CD4-positive, alpha-beta T cell (primary cell): ENCODE measurements around the gene SORT1. TPM values are rescaled to one million over a fixed set of nuclear protein-coding genes. Genes with fewer than 3 reads are reported as not detected.
"Not testable (repeated sequence)": the region's sequence is repeated elsewhere in the genome, so short reads cannot be mapped to it uniquely, and the experiment has no call there.

ENCODE experiments used
- ATAC-seq: fragments of 200-7000 bp; cut with Tn5 transposase; one replicate; pipeline ENCODE4 v1.10.0; 2022; ENCODE audit warnings: mild to moderate bottlenecking; ENCODE audit not compliant: poor library complexity
- CTCF ChIA-PET: fragments of 350-600 bp; sonication (Branson Sonifier 250); formaldehyde crosslinking; loops from one replicate; lab custom pipeline; 2021; ENCODE audit warnings: antibody characterized with exemption, inconsistent platforms; lab: Charles Lee
- POLR2A ChIA-PET: fragments of 350-600 bp; sonication (Branson Sonifier 250); formaldehyde crosslinking; loops from one replicate; lab custom pipeline; 2021; ENCODE audit warnings: antibody characterized with exemption, inconsistent platforms; lab: Charles Lee
- DNase-seq, 14 experiments: peaks; one replicate each; pipeline ENCODE4 v3.0.0-alpha.2; 2013 to 2020; ENCODE audit warnings: mixed read lengths in 2 of 14
- H3K27ac ChIP-seq, 2 donors: one replicate each; pipeline versions ENCODE4 v1.5.1 to v1.7.0; 2013; ENCODE audit warnings: low read length in 2 of 2, low read depth in 1 of 2, mild to moderate bottlenecking in 1 of 2
- H3K27me3 ChIP-seq, 2 experiments: 1 replicate in 1 of 2; 2 replicates in 1 of 2; pipeline versions ENCODE4 v1.6.1 to v1.7.0; 2013; ENCODE audit warnings: low read length in 2 of 2, control low read depth in 1 of 2, mild to moderate bottlenecking in 1 of 2, moderate library complexity in 1 of 2; ENCODE audit not compliant: insufficient read depth in 2 of 2, control insufficient read depth in 1 of 2
- H3K36me3 ChIP-seq: one replicate; pipeline ENCODE4 v1.6.1; 2013; ENCODE audit warnings: low read length, control low read depth; ENCODE audit not compliant: insufficient read depth
- H3K4me1 ChIP-seq: one replicate; pipeline ENCODE4 v1.6.1; 2013; ENCODE audit warnings: low read length, control low read depth; ENCODE audit not compliant: insufficient read depth
- H3K4me3 ChIP-seq: one replicate; pipeline ENCODE4 v1.5.1; 2013; ENCODE audit warnings: mild to moderate bottlenecking, low read length, moderate library complexity
- H3K9me3 ChIP-seq, 2 experiments: 1 replicate in 1 of 2; 2 replicates in 1 of 2; pipeline versions ENCODE4 v1.6.1 to v1.7.0; 2013; ENCODE audit warnings: low read length in 2 of 2, mild to moderate bottlenecking in 2 of 2, control low read depth in 1 of 2, moderate library complexity in 1 of 2; ENCODE audit not compliant: control insufficient read depth in 1 of 2, insufficient read depth in 1 of 2
- H3K27ac Mint-ChIP-seq: one replicate; pipeline ENCODE4 v1.8.0; 2020; ENCODE audit warnings: mixed read lengths
- H3K27me3 Mint-ChIP-seq: one replicate; pipeline ENCODE4 v1.8.0; 2021; ENCODE audit warnings: mixed read lengths
- H3K36me3 Mint-ChIP-seq: one replicate; pipeline ENCODE4 v1.8.0; 2021; ENCODE audit warnings: low read depth, mixed read lengths
- H3K4me1 Mint-ChIP-seq: one replicate; pipeline ENCODE4 v1.8.0; 2021; ENCODE audit warnings: low read depth, mixed read lengths
- H3K4me3 Mint-ChIP-seq: one replicate; pipeline ENCODE4 v1.8.0; 2020; ENCODE audit warnings: mild to moderate bottlenecking, mixed read lengths
- H3K9me3 Mint-ChIP-seq: one replicate; pipeline ENCODE4 v1.8.0; 2020; ENCODE audit warnings: mixed read lengths
- intact Hi-C, 2 experiments: fragments of 100-400 bp; cut with DNase I in 1 of 2; cut with micrococcal nuclease in 1 of 2; formaldehyde crosslinking; loops; one replicate each; pipeline versions ENCODE4 v1.15.1 to v1.9.0; 2023 to 2025; cut with DNase I, micrococcal nuclease
- total RNA-seq, 174 experiments: library from RNA in 2 of 174; stranded (reverse) in 2 of 174; gene quantifications; one replicate each; pipeline ENCODE4 v1.2.3 and lab custom pipeline; 2021 to 2026
- TF ChIP-seq, protein P1 (sequence below): fragments of 200-600 bp; IDR thresholded peaks from one replicate; pipeline ENCODE4 v1.8.0; 2022; ENCODE audit warnings: antibody characterized with exemption, mild to moderate bottlenecking

SORT1 gene
- total RNA-seq, 2 experiments from 2014 or later = 0.22 to 0.73 TPM

DNA sequence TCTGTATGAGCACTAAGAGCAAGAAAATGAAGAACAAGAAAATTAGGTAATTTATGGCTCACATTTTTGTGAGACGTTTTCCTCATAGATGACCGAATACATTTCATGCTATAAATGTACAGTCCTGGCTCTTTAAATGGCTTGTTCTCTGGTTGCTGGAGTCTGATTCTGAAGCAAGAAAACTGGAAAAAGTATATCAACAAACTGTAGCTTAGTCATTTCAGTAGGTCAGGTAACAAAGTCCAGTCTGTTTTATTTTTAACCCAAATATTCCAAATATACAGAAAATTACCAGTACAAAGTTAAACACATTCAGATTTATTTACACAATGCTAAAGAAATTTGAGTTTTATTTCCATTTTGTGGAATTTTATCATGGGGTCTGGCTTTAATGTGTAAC lies 88.4 kb downstream of the SORT1 start:
- Histone ChIP-seq H3K9me3 (no peaks in the 10 kb centered on the region), H3K4me3 (no peak overlapping the region), H3K27ac (no peak overlapping the region), H3K27me3 (peaks cover 0 to 3% of the 10 kb centered on the region in 2 experiments), H3K4me1 (no peaks in the 10 kb centered on the region), H3K36me3 (no peaks in the 10 kb centered on the region)
- TF ChIP-seq, protein P1, sequence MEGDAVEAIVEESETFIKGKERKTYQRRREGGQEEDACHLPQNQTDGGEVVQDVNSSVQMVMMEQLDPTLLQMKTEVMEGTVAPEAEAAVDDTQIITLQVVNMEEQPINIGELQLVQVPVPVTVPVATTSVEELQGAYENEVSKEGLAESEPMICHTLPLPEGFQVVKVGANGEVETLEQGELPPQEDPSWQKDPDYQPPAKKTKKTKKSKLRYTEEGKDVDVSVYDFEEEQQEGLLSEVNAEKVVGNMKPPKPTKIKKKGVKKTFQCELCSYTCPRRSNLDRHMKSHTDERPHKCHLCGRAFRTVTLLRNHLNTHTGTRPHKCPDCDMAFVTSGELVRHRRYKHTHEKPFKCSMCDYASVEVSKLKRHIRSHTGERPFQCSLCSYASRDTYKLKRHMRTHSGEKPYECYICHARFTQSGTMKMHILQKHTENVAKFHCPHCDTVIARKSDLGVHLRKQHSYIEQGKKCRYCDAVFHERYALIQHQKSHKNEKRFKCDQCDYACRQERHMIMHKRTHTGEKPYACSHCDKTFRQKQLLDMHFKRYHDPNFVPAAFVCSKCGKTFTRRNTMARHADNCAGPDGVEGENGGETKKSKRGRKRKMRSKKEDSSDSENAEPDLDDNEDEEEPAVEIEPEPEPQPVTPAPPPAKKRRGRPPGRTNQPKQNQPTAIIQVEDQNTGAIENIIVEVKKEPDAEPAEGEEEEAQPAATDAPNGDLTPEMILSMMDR = no peak
- no peak overlapping the region for H3K4me3 Mint-ChIP-seq
- no peaks in the 10 kb centered on the region for H3K9me3 Mint-ChIP-seq
- intact Hi-C loops = no loop called here
- H3K4me1 Mint-ChIP-seq = no peaks in the 10 kb centered on the region
- ATAC-seq (no peak), DNase-seq (no peak)
- peaks cover 7% of the 10 kb centered on the region for H3K27me3 Mint-ChIP-seq
- no peak overlapping the region for H3K27ac Mint-ChIP-seq
- ChIA-PET POLR2A (no interaction called here), CTCF (no interaction called here)
- no peaks in the 10 kb centered on the region for H3K36me3 Mint-ChIP-seq

DNA sequence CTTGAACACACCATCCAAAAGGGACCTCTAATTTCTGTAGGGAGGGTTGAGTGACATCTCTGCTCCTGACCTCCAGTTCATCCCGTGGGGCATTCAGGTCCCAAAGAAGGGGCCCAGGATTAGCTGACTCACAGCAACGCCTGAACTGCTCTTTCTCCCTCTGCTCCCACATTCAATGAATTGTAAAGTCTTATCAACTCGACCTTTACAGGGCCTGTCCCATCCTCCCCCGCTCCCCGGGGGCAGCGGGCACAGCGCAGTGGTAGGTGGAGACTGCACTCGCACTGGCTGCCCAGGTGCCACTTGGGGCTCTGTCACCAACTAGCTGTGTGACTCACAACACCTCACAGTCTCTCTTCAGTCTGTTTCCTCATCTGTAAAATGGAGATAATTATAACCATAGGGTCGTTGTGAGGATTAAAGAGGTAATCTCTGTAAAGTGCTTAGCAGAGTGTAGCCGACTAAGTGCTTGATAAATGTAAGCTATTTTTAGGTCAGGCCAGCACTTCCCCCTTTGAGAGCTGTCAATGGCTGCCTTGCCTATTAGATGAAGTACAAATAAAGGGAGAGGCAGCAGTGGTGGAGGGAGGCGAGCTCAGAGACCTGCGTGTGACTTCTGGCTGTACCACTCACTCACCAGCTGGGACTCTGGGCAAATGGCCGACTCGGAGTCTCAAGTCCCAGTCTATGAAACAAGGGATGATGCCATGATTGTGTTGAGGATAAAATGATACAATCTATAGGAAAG lies 90.3 kb downstream of the SORT1 start:
- H3K27me3 ChIP-seq = peaks cover 0 to 3% of the 10 kb centered on the region in 2 experiments
- Mint-ChIP-seq H3K9me3 (no peaks in the 10 kb centered on the region), H3K36me3 (no peaks in the 10 kb centered on the region), H3K27me3 (peaks cover 7% of the 10 kb centered on the region), H3K27ac (no peak overlapping the region), H3K4me1 (no peaks in the 10 kb centered on the region), H3K4me3 (no peak overlapping the region)
- no peaks in the 10 kb centered on the region for H3K9me3 ChIP-seq
- H3K4me3 ChIP-seq = no peak overlapping the region
- CTCF ChIA-PET = no interaction called here
- H3K36me3 ChIP-seq = no peaks in the 10 kb centered on the region
- H3K4me1 ChIP-seq = no peaks in the 10 kb centered on the region
- intact Hi-C loops = no loop called here
- DNase-seq (no peak), ATAC-seq (no peak)
- TF ChIP-seq, protein P1 = no peak
- POLR2A ChIA-PET = no interaction called here
- H3K27ac ChIP-seq = no peak overlapping the region

DNA sequence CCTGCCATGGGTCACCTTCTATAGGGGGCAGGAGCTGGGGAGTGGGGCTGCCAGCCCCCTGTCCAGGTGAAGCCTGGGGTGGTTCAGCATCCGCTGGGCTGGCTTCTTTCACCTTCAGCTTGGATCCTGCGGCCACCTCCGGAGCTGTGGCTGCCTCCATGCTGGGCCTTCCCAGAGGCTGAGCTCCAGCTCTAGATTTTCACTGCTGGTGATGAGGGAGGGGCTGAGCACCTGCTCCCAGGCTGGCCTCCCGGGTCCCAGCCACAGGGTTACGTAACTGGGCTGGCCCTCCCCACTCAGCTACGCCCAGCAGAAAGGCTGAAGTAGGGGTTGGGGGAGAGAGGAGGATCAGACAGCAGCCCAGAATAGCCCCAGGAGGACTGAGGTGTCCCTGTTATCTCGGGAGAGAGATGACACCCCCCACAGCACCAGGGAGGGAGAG lies 90.9 kb downstream of the SORT1 start, which contains the start of gene MYBPHL:
Gene MYBPHL, minus strand, starts transcription at position 180 of the 442 bp plus-strand sequence. Its CDS starts 20 bp downstream, at position 160.
- H3K9me3 ChIP-seq = no peaks in the 10 kb centered on the region
- no peak within 1 kb of the TSS for H3K27ac ChIP-seq
- TF ChIP-seq, protein P1 = no peak
- ATAC-seq (no peak), DNase-seq (no peak)
- ChIA-PET CTCF (no interaction called here), POLR2A (no interaction called here)
- Mint-ChIP-seq H3K36me3 (no peaks in the 10 kb centered on the region), H3K27me3 (peaks cover 7% of the 10 kb centered on the region), H3K27ac (no peak within 1 kb of the TSS), H3K4me1 (no peaks in the 10 kb centered on the region), H3K4me3 (no peak within 1 kb of the TSS), H3K9me3 (no peaks in the 10 kb centered on the region)
- intact Hi-C loops = no loop called here
- no peak within 1 kb of the TSS for H3K4me3 ChIP-seq
- H3K4me1 ChIP-seq = no peaks in the 10 kb centered on the region
- peaks cover 0 to 3% of the 10 kb centered on the region in 2 experiments for H3K27me3 ChIP-seq
- no peaks in the 10 kb centered on the region for H3K36me3 ChIP-seq

DNA sequence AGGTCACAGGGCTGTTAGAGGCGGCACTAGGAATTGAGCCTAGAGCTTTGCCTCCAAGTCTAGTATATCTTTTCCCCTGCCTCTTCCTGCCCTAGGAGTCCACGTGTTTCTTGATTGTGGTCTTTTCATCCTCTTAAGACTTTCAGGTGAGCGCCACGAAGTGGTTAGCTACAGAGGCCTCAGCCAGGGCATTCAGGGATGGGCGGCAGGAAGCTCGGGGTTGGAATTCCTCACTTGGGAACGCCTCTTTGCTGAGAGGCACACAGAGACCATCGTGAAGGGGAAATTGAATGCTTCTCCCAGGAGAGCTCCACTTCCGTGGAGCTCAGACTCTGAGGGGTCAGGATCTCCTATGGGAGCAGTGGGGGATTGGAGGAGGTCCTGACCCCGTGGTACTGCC lies 91.7 kb downstream of the SORT1 start:
- H3K4me3 Mint-ChIP-seq, H3K4me1 Mint-ChIP-seq, H3K27me3 Mint-ChIP-seq, H3K27me3 ChIP-seq, H3K27ac ChIP-seq, H3K36me3 ChIP-seq, H3K9me3 ChIP-seq, H3K27ac Mint-ChIP-seq, intact Hi-C loops, DNase-seq, POLR2A ChIA-PET, H3K9me3 Mint-ChIP-seq, ATAC-seq, CTCF ChIA-PET, H3K4me1 ChIP-seq, H3K4me3 ChIP-seq, H3K36me3 Mint-ChIP-seq: not testable (repeated sequence)
